Measurements from ENCODE around the gene ATP2A1.
A peak's percentile ranks its signal among the peaks of the same experiment; 100 is the strongest.

The ATP2A1 gene

GRCh38 chr16:28935924-28936783 lies 57.9 kb downstream of the ATP2A1 start:
- no peaks in the 10 kb centered on the region for H3K4me1 ChIP-seq (ENCODE audit: low read length)
- H2AFZ ChIP-seq (ENCODE audit: low read length): 0 out of 2 replicates have a peak overlapping the region, but pooled peaks have one; percentile 14
- no peaks in the 10 kb centered on the region for H3K79me2 ChIP-seq (ENCODE audit: low read length)
- no peak overlapping the region for H3K27ac ChIP-seq (ENCODE audit: low read length)
- H3K9me3 ChIP-seq (replicated peaks; ENCODE audit: insufficient read depth, low read length): no peaks in the 10 kb centered on the region
- H3K9ac ChIP-seq (ENCODE audit: low read length): no peak overlapping the region
- H3K4me3 ChIP-seq (ENCODE audit: low read length): no peak overlapping the region
- peak; percentile 57 for DNase-seq
- no peaks in the 10 kb centered on the region for H3K36me3 ChIP-seq (replicated peaks; ENCODE audit: insufficient read depth, low read length)
- H3K27me3 ChIP-seq (replicated peaks; ENCODE audit: insufficient read depth, low read length): peaks cover 6% of the 10 kb centered on the region; the same call in 1 of the 2 replicates
- 0 out of 2 replicates have a peak overlapping the region, but pooled peaks have one; percentile 21 for H3K4me2 ChIP-seq (ENCODE audit: low read depth, low read length)
- no peaks in the 10 kb centered on the region for H3F3A ChIP-seq (ENCODE audit: insufficient read depth, low read length)
- H3K9me2 ChIP-seq (replicated peaks; ENCODE audit: insufficient read depth, low read length): no peaks in the 10 kb centered on the region
- no peaks in the 10 kb centered on the region for H4K20me1 ChIP-seq (ENCODE audit: insufficient read depth, low read length)
- TF ChIP-seq CTCF (IDR thresholded peaks at IDR 0.05; ENCODE audit: low read length) (no peak), EZH2 (optimal IDR thresholded peaks at IDR 0.05; ENCODE audit: low read depth, low read length) (no peak), EZH2phosphoT487 (IDR thresholded peaks at IDR 0.05; ENCODE audit: low read length) (no peak)

- Histone ChIP-seq H3F3A (ENCODE audit: insufficient read depth, low read length) (no peaks in the 10 kb centered on the region), H3K27me3 (replicated peaks; ENCODE audit: insufficient read depth, low read length) (peaks cover 6% of the 10 kb centered on the region; the same call in 1 of the 2 replicates), H3K4me2 (ENCODE audit: low read depth, low read length) (no peak overlapping the region), H3K9ac (ENCODE audit: low read length) (no peak overlapping the region), H3K79me2 (ENCODE audit: low read length) (no peaks in the 10 kb centered on the region), H3K9me2 (replicated peaks; ENCODE audit: insufficient read depth, low read length) (no peaks in the 10 kb centered on the region), H3K9me3 (replicated peaks; ENCODE audit: insufficient read depth, low read length) (no peaks in the 10 kb centered on the region), H2AFZ (ENCODE audit: low read length) (no peak overlapping the region), H3K27ac (ENCODE audit: low read length) (no peak overlapping the region), H3K4me1 (ENCODE audit: low read length) (no peaks in the 10 kb centered on the region), H3K4me3 (ENCODE audit: low read length) (no peak overlapping the region), H3K36me3 (replicated peaks; ENCODE audit: insufficient read depth, low read length) (no peaks in the 10 kb centered on the region), H4K20me1 (ENCODE audit: insufficient read depth, low read length) (no peaks in the 10 kb centered on the region)
- TF ChIP-seq CTCF (IDR thresholded peaks at IDR 0.05; ENCODE audit: low read length) (no peak), EZH2 (optimal IDR thresholded peaks at IDR 0.05; ENCODE audit: low read depth, low read length) (no peak), EZH2phosphoT487 (IDR thresholded peaks at IDR 0.05; ENCODE audit: low read length) (no peak)
- no peak for DNase-seq
These were observed 58.5 kb downstream of the ATP2A1 start for GRCh38 chr16:28936784-28937155.

- H4K20me1 ChIP-seq (ENCODE audit: insufficient read depth, low read length): no peaks in the 10 kb centered on the region
- no peak overlapping the region for H3K4me3 ChIP-seq (ENCODE audit: low read length)
- no peak overlapping the region for H3K4me2 ChIP-seq (ENCODE audit: low read depth, low read length)
- no peak overlapping the region for H3K27ac ChIP-seq (ENCODE audit: low read length)
- peaks cover 6% of the 10 kb centered on the region; the same call in 1 of the 2 replicates for H3K27me3 ChIP-seq (replicated peaks; ENCODE audit: insufficient read depth, low read length)
- H3K4me1 ChIP-seq (ENCODE audit: low read length): no peaks in the 10 kb centered on the region
- no peak for DNase-seq
- no peak overlapping the region for H2AFZ ChIP-seq (ENCODE audit: low read length)
- H3K9me3 ChIP-seq (replicated peaks; ENCODE audit: insufficient read depth, low read length): no peaks in the 10 kb centered on the region
- H3K36me3 ChIP-seq (replicated peaks; ENCODE audit: insufficient read depth, low read length): no peaks in the 10 kb centered on the region
- no peaks in the 10 kb centered on the region for H3F3A ChIP-seq (ENCODE audit: insufficient read depth, low read length)
- TF ChIP-seq CTCF (IDR thresholded peaks at IDR 0.05; ENCODE audit: low read length) (no peak), EZH2phosphoT487 (IDR thresholded peaks at IDR 0.05; ENCODE audit: low read length) (no peak), EZH2 (optimal IDR thresholded peaks at IDR 0.05; ENCODE audit: low read depth, low read length) (no peak)
- no peaks in the 10 kb centered on the region for H3K79me2 ChIP-seq (ENCODE audit: low read length)
- no peaks in the 10 kb centered on the region for H3K9me2 ChIP-seq (replicated peaks; ENCODE audit: insufficient read depth, low read length)
- no peak overlapping the region for H3K9ac ChIP-seq (ENCODE audit: low read length)
These were observed 59.1 kb downstream of the ATP2A1 start for GRCh38 chr16:28937222-28937876.

Data from MM.1S (cell line).